ENCODE measurements around the gene TAF8.

Gene TAF8

GRCh38 chr6:42125663-42126062 is 75.3 kb downstream of the TAF8 start:
- DNase-seq, result no peak

GRCh38 chr6:42128460-42129359 is 78.4 kb downstream of the TAF8 start:
- no peak for DNase-seq

GRCh38 chr6:42129360-42129676 is 79.0 kb downstream of the TAF8 start:
- no peak for DNase-seq

- DNase-seq, result no peak
Measured at GRCh38 chr6:42131531-42131930, 81.2 kb downstream of the TAF8 start.

- DNase-seq, result no peak
Measured at GRCh38 chr6:42133926-42134325, 83.6 kb downstream of the TAF8 start.

GRCh38 chr6:42135161-42135560 is 84.8 kb downstream of the TAF8 start:
- no peak for DNase-seq

GRCh38 chr6:42135722-42136121 is 85.4 kb downstream of the TAF8 start:
- no peak for DNase-seq

GRCh38 chr6:42136508-42137193 is 86.3 kb downstream of the TAF8 start:
- no peak for DNase-seq
